ENCODE data around the gene BBX.
"Not testable (repeated sequence)": the region's sequence is repeated elsewhere in the genome, so short reads cannot be mapped to it uniquely, and the experiment has no call there.

Gene BBX

DNA sequence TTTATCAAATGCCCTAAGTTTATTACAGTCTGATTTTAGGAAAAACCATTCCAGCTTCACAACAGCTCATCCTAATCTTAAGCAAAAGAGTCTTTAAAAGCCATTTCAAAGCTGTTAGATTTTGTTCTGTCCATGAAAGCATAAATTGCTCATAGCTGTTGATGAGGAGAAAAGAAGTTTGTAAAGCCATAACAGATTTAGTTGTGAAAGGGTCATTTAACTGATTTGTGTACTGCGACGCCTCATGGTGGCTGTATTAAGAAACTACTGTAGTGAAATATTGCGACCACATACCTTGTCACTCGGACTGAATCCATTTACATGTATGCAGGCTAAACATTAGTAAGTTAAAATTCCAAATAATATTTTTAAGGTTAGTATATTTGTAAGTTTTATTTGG is 20.9 kb downstream of the BBX start:
- no peak for FAIRE-seq

DNA sequence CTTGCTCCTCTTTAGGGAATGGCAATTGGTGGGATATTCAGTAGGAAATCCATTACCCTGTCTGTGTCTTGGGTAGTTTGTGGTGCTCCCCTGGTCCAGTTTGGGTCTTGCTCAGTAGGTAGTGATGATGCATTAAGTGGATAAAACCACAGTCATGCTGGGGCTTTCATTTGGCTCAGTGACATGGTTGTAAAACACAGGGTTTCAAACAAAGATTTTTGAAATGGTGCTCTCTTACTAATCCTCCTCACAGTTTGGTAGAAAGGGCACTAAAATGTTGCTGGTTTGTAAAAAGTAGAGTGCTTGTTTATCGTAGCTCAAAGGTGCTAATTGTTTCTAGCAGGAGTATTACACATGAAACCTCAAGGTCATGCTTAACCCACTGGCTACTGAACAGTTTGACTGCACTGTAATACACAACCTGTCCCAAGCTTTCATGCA is 22.9 kb downstream of the BBX start:
- FAIRE-seq = no peak

DNA sequence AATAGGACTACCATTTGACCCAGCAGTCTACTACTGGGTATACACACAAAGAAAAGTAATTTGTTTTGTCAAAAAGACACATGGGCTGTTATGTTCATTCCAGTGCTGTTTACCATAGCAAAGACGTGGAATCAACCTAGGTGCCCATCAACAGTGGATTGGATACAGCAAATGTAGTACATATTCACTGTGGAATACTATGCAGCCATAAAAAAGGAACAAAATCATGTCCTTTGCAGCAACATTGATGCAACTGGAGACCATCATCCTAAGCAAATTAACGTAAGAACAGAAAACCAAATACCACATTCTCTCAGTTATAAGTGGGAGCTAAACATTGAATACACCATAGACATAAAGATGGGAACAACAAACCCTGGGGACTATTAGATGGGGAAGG is 25.8 kb downstream of the BBX start:
- no peak for FAIRE-seq

DNA sequence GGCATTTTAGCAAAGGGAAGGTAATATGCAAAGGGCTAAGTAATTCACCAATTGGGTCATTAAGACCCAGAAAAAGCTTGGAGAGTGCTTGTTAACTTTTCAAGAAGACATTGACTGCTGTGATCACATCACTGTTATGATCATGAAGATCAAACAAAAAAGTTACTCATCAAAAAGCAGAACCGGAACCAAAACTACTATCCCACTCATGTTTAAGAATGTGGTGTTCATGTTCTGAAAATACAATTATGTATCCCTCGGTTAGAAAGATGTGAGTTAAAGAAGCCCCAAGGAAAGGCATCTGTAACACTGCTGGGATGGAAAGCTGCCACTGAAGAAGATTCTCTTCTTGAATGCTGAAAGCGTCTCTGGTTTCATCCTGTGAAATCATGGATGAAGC is 32.6 kb downstream of the BBX start:
- FAIRE-seq = no peak

DNA sequence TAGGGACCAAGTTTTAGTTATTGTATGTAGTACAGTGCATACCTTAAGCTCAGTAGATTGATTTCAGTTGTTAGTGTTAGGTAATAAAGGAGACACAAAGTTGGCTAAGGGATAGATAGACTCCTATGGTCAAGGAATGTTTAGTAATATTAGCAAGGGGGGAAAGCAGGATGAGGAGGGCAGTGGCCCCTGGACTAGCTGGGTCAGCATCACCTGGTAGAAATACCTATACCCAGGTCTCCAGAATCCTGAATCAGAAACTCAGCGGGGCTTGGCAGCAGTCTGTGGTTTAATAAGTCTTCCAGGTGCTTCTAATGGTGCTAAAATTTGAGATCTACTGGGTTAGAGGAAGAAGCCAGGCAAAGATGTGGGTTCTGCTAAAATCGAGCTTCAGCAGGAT is 35.0 kb downstream of the BBX start:
- FAIRE-seq = no peak

DNA sequence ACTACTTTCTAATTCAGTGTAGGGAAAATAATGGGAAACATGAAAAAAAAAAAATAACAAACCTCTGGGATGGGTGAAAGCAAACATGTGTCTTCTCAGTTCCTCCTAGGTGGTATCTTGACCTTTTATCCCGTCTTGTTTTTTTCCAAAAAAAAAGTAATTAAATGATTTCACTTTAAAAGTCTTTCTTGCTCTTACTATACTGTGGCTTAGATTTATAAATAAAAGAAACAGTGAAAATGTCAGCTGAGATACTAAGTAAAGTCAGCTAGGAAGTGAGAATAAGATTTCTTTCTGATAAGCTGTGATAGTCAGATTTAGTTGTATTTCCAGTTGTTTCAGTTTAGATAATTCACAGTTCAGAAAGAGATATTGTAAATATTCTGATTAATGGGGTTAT is 37.4 kb downstream of the BBX start:
- no peak for FAIRE-seq

DNA sequence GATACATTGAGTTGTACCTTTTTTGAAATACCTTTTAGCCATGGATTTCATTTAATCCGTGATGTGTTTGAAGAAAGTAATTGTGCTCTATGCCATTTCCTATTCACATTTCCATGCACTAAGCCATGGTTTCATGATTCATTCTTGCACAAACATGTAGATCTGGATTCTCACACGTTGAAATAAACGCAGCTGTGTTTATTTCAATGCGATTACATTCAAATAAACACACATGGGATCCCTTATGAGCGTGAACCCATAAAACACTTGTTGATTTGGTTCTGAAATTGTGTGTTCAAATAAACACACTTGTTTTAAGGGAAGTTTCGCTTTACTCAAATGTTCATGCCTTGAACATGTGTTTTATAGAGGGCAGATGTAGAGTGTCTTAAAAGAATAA is 39.2 kb downstream of the BBX start:
- FAIRE-seq = no peak

DNA sequence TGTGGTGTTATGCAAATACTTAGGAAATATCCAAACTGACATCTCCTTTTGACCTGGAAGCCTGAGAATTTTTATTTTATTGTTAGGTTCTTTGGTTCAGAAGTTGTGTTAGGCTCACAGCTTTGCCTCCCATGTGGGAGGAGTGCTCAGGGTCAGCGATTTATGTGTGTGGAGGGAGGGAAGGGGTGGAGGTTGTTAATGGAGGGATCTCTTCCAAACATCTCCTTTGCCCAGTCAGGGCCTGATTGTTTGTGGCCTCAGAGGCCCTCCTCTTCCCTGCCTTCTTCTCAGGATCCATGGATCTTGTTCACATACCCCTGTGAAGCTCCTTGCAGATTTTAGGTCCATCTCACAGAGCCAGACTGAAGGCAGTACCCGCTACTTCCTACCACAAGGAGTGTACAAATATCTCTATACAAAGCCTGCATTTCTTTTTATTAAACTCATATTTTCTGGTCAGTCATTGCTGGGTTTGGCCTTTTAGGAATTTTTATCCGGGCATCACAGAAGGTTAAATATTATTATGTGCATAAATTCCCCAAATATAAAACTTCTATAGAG is 40.3 kb downstream of the BBX start:
- no peak for FAIRE-seq

DNA sequence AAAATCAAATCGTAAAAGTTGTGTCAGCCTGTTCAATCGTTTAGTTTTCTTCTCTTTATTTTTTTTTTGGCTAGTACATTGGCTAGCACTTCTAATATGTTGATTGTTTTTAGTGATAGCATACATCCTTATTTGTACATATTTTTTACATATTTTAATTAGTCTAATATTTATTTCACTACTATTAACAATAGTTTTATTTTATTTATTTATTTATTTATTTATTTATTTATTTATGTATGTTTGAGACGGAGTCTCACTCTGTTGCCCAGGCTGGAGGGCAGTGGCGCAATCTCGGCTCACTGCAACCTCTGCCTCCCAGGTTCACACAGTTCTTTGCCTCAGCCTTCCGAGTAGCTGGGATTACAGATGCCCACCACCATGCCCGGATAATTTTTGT is 42.5 kb downstream of the BBX start:
- FAIRE-seq = not testable (repeated sequence)

DNA sequence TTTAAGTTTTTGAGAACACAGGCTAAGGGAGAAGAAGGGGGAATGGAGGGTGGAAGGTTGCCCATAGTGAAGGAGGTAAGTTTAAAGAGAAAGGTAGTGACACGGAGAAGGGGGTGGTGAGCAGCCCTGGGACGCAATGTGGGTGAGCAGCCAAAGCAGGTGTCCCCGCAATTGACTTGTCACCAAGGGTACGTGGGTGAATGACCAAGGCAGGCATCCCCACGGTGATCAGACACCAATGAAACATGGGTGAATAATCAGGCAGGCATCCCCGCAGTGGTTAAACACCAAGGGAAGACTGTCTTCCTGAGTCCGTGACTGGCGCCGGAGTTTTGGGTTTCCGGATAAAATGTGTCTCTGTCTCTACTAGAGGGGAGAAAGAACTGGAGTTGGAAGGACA is 48.3 kb downstream of the BBX start:
- FAIRE-seq = not testable (repeated sequence)

DNA sequence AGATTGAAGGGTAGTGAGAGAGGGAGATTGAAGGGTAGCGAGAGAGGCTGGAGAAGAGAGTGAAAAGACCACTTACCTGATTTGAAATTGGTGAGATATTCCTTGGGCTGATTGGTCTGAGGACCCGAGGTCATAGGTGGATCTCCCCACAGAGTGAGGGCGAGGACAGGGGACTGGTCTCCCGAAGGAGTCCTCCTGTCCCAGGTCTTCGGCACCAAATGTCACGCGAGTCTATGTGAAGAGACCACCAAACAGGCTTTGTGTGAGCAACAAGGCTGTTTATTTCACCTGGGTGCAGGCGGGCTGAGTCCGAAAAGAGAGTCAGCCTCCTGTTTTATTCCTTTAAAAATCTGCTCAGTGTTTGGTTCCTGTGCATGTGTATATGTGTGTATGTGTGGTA is 48.7 kb downstream of the BBX start:
- not testable (repeated sequence) for FAIRE-seq

DNA sequence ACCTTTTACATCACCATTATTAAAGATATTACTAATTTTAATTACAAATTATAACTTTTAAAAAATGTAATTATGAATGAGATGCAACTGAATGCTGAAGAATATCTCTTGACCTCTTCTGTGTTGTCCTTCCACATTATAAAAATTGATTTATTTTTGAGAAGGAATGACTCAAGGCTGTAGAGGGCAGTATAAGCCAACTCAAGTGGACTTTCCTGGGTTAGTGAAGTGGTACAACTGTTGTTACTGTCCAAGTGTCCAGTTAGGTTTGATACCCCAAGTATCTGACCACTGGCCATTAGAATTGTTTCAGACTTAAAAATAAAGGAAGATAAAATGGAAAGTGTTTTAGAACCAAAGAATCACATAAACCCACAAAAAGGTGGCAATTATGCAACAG is 51.9 kb downstream of the BBX start:
- FAIRE-seq = peak; percentile 88

DNA sequence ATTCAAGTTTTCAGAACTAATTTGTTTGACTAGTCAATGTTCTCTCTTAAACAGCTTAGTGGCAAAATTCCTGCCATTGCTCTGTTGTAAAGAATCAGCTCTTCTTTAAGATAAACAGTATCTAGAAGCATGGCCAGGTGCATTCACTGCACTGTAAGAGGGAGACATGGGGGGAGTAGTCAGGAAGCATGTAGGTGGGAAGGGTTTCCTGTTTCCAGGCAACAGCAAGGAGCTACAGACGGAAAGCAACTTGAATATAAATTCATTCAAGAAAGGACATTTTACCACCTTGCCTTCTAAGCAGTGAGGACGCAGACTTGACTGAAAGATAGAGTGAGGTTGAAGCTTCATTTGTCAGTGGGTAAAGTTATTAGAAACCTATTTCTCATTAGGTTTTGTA is 55.3 kb downstream of the BBX start:
- FAIRE-seq = no peak

DNA sequence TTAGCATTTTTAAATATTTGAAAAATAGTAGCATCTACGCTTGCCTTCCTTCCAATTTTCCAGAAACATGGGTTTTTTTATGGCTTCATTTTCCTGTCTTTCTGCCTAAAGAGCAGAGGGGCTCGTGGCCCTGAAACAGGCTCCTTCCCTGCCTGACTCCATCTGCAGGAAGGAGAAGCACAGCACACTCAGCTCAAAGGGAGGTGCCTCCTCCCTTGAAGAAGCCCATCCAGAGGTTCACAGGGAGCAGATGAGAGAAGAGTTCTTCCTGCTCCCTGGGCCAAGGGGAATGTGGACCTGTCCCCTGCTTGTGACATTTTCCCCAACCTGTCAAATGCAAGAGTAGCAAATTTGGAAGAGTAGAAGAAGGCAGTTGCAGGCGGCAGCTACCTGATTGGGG is 55.8 kb downstream of the BBX start:
- FAIRE-seq = no peak

DNA sequence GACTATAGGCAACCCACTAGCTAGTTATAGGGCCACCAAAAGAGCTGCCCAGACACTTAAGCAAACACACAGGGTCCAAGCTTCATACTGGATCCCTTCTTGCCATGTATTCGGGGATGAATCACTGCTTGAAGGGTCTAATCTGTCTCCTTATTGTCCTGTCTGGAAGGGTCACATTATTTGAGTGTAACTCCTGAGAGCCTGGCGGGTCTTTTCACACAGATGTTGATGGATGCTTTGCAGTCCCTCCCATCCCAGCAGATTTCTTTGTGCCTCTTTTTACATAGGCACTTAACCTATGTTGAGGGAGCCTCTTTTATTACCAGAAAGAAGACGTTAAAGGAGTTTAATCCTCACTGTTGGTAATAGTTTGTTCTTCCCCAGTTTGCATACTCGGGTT is 56.6 kb downstream of the BBX start:
- FAIRE-seq = no peak

DNA sequence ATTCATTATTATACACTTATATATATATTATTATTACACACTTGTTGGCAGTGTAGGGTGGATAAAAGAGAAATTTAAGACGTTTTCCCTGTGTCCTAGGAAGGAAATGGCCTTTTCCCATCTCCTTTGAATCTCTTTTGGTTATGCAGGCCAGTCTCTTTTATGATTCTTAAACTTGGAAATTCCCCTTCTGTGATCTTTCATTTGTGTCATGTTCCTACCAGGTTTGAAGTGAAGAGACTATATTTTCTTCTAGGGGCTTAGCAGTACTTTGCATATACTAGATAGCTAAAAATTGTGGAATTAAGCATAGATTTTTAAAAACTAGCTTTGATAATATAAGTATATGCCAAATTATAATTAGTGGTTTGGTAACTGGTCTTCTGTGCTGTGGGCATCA is 58.5 kb downstream of the BBX start:
- no peak for FAIRE-seq

DNA sequence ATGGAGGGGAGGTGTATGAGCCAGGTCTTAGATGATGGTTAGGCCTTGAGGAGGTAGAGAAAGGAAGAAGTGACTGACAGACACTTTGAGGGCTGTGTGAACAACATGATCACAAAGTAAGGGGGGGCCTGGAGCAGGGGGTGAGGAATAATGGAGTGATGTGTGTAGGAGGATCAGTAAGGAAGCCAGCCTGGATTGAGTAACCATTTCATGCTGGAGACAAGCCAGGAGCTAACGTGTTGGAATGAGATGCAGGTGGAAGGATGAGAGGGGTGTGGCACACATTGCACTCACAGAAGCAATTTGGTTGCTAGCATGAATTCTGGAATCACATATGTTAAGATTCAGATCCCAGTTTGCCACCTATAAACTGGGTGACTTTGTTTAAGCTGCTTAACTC is 65.5 kb downstream of the BBX start:
- FAIRE-seq = no peak

DNA sequence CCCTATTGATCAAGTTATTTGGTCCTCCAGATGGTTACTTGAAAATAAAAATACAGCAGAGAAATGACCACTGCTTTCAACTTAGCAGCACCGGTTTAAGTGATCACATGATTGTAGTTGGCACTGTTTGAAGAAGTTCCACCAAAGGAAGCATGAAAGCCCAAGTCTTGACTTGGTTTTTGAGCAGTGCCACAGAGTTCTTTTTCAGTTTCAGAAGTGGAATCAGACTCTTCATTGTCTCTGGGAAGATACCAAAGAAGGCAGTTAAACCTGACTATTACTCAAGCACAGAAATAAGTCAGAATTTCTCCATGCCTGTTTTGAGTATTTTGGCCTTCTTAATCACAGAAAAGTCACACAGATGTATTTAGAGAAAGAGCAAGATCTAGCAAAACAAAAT is 66.7 kb downstream of the BBX start:
- no peak for FAIRE-seq

DNA sequence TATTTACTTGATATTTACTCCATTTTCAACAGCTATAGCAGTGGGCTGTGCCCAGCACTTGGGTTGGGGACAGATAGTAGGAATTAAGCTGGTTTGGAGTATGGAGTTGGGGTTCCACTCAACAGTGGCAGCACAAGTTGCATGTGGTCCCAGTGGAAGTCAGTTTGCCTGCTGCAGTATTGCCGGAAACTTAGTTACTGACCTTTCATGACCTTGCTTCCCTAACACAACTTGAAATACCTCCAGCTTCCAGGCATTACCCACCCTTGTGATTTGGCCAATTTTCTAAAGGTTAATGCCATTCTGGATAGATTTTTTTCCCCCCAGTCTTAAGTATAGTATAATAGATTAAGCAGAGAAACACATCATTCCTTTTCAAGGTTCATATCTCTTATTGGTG is 68.0 kb downstream of the BBX start:
- no peak for FAIRE-seq

DNA sequence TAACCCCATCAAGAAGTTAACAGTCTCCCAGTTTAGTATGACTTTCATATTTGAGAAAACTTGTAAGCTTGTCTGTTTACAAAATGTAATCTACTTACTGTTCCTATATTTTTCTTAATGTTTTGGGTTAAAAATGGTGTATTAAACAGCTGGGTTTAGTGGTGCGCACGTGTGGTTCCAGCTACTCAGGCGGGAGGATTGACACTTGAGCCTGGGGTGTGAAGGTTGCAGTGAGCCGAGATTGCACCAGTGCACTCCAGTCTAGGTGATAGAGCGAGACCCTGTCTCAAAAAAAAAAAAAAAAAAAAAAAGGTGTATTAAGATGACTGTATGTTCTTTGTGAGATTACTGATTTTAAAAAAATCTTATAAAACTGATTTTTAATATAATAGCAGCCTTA is 69.3 kb downstream of the BBX start:
- no peak for FAIRE-seq

DNA sequence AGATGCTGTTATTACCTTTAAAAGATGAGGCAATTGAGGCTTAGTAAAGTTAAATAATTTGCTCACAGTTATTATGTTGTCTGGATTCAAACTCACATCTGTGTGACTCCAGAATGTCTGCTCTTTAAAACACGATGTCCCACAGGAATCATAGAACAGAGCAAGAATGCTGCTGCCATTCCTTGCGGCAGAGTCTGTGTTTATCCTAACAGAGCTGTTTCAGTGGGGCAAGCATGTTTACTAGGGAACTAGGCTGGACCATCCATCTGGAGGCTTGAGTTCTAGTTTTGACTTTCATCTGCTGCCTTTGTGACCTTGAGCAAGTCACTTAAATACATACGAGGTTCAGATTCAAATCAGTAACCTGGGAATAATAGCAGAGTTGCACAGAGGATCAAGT is 72.1 kb downstream of the BBX start:
- no peak for FAIRE-seq

DNA sequence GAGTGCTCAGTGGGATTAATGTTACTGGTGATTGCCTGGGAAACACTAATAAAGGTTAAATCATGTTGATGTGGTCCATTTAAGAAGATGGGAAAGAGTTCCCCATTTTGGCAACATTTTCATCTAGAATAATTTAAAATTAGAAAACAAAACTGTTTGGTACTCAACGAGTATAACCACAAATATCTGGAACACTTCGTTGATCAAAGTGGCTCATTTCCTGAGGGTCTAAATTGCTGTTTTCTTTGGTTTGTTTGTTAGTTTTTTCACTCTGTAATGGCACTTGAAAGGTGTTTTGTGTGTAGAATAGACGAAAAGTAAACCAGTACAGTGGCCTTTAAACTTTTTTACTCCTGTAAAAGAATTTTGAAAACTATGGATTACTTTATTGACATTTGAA is 73.9 kb downstream of the BBX start:
- FAIRE-seq = no peak

DNA sequence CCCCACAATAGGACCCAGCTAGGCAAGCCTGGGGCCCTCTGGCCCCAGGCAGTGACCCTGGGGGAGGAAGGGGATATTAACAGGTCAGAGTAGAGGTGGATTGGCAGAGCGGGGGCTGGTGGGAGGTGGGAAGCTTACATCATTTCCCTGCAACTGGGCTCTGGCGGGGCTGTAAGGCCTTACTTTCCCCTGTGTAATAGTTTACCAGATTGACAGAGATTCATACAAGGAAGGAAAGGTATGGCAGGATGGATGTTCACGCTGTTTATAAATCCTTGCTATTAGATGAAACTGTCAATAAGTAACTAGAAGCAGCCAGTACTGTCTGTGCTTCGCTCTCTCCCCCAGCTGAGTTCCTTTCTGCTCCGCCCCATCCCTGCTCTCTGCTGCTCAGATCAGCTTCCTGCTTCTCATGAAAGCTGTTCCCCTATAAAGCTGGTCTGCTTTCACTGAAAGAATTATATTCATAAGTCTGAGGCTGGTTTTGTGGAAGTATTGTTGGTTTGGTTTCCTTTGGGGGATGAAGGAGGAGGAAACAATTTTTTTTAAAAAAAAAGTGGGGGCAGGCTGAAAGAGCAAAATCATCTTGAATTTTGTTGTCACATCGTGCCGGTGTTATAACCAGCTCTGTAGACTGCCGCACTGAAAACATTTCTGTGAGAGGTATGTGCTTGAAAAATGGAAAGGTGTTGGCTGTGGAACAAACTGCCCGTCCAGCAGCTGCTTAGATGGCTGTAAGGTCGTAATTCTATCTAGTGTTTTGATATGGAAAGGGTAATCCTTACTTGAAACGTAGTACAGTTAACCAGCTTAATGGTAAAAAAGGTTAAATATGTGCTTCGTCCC is 76.4 kb downstream of the BBX start:
- FAIRE-seq = no peak

DNA sequence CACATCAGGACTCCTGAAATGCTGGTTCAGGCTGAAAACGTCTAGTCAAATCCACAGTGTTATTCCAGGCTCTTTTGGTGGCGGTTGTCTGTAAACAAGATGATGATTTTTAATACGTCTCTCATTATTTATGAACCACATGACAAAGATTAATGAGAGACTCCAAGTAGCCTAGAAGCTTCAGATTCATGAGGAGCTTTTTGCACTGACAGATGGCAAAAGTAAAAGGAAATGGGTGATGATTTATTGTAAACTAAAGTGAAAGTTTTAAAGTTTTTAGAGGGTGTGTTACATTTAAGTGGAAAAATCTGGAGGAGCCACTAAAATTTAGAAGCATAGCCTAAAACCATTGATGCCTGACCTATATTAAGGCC is 77.0 kb downstream of the BBX start:
- FAIRE-seq = no peak

DNA sequence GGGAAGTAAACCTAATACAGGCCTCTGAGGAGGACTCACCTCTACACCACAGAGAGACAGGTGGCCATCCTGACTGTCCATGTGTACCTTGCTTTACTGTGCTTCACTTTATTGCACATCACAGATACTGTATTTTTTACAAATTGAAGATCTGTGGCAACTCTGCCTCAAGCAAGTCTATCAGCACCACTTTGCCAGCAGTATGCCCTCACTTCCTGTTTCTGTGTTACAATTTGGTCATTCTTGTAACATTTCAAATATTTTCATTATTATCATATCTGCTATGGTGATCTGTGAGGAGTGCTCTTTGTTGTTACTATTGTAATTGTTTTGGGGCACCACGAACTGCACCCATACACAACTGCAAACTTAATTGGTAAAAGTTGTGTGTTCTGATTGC is 78.0 kb downstream of the BBX start:
- FAIRE-seq = no peak
